Vagina (tissue), 2 donors: Measurements from ENCODE around the gene GRM4.

Experiments used
- POLR2A ChIP-seq, 2 donors: fragments of 450-650 bp; IDR thresholded peaks; one replicate each; pipeline ENCODE4 v1.6.1; 2017; ENCODE audit warnings: antibody characterized with exemption in 2 of 2, mild to moderate bottlenecking in 2 of 2, moderate library complexity in 2 of 2
- POLR2AphosphoS5 ChIP-seq, 2 donors: sonication (generic); formaldehyde crosslinking; IDR thresholded peaks; one replicate each; pipeline ENCODE4 v1.9.0; 2017; ENCODE audit warnings: antibody characterized with exemption in 2 of 2, mild to moderate bottlenecking in 2 of 2, low read depth in 1 of 2; ENCODE audit not compliant: insufficient read depth in 1 of 2

DNA sequence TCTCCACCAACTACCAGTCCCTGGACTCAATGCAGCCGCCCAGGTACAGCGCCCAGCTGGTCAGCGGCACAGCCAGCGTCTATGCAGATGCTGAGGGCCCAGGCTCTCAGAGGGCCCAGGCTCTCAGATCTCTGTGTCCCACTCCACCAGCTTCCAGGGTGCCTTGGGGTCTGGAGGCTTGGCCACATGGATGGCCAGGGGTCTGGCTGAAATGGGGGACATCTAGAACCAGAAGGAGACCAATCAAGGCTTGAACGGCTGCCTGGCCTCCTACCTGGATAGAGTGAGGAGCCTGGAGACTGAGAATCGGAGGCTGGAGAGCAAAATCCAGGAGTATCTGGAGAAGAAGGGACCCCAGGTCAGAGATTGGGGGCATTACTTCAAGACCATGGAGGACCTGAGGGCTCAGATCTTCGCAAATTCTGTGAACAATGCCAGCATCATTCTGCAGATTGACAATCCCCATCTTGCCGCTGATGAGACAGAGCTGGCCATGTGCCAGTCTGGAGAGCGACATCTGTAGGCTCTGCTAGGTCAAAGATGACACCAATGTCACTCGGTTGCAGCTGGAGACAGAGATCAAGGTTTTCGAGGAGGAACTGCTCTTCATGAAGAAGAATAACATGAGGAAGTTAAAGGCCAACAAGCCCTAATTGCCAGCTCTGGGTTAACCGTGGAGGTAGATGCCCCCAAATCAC lies 44.1 kb upstream of the GRM4 start:
- TF ChIP-seq POLR2A (IDR thresholded peaks at IDR 0.05) = no peak
- TF ChIP-seq POLR2AphosphoS5 (IDR thresholded peaks at IDR 0.05; ENCODE audit: insufficient read depth in 1 of 2, low read depth in 1 of 2) = no peak
